Measurements from ENCODE around the gene KRTAP2-3. TPM values are rescaled to one million over a fixed set of nuclear protein-coding genes. Genes with fewer than 3 reads are reported as not detected.
"Not testable (repeated sequence)": the region's sequence is repeated elsewhere in the genome, so short reads cannot be mapped to it uniquely, and the experiment has no call there.

Gene KRTAP2-3, protein sequence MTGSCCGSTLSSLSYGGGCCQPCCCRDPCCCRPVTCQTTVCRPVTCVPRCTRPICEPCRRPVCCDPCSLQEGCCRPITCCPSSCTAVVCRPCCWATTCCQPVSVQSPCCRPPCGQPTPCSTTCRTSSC
- total RNA-seq = 0.45 to 0.91 TPM (median 0.69 TPM) in 3 replicates

DNA sequence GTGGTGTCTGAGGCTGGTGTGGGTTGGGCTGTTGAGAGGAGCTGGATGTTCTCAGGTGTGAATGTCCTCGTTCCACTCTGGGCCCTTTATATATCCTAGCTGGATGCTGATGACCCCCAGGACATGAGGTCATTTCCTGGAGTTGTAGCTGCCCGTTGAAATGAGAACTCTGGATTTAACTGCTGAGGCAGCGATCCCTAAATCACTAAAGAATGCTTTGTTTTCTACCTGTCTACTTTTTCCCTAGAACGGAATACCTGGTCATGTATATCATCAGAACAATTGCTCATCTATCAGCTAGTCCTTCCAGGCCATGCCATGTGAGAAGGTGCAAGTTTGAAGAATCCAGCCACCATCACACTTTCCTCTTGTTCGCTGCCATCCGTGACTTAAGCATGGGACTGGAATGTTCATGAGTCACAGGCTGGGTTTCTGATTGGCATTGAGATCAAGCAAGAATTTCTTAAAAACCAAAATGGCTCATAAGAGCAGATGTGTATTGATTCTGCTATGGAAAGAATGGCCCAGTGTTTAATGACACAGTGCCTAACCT, at the start of gene KRTAP2-3:
KRTAP2-3 (minus strand) TSS at position 63 of the 553 bp plus-strand sequence. CDS start 64 bp downstream, outside the sequence.
- no peak for TF ChIP-seq CTCF (IDR thresholded peaks at IDR 0.05; ENCODE audit: unreplicated experiment)
- Mint-ChIP-seq H3K9me3 (peaks cover 7% of the 10 kb centered on the region), H3K4me3 (no peak within 1 kb of the TSS), H3K4me1 (peaks cover 28% of the 10 kb centered on the region), H3K36me3 (no peaks in the 10 kb centered on the region), H3K27me3 (ENCODE audit: low read depth) (no peaks in the 10 kb centered on the region), H3K27ac (peak within 1 kb of the TSS; percentile 63)
- DNase-seq (ENCODE audit: low spot score in 2 of 2, unreplicated experiment in 2 of 2) = no peak

DNA sequence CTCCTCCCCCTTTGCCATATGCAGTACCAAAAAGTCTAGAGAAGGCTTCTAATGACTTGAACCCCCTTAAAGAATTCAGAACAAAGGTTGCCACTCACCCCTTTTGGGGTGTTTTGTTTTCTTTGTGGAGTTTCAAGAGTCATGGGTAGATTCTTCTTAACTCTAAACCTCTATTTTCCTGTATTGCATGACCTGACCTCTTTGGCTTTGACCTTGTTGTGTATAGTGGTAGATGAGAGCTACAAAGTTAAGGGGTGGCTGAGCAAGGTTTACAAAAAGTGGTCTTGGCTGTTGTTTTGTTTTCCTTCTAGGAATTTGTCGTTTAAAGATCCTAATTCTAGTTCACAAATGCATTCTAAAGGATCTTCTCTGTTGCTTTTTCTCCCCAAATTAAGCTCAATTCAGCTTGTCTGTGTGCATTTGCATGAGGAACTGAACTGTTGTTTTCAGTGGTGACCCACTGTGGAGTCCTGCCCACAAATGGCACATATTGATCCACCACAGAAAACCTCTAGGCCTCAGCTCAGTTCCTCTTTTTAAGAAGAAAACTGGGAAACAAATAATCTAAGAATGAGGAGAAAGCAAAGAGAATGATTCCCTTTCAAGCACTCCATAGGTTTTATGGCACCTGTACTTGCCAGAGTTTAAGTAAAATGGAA, 48.9 kb upstream of the KRTAP2-3 start:
- not testable (repeated sequence) for H3K27me3 Mint-ChIP-seq (ENCODE audit: low read depth); H3K4me3 Mint-ChIP-seq; H3K36me3 Mint-ChIP-seq; H3K27ac Mint-ChIP-seq; DNase-seq (ENCODE audit: low spot score in 2 of 2, unreplicated experiment in 2 of 2)
- Mint-ChIP-seq H3K4me1 (peaks cover 11% of the 10 kb centered on the region), H3K9me3 (peaks cover 23% of the 10 kb centered on the region)

GRCh38 chr17:41107941-41108450, 48.1 kb upstream of the KRTAP2-3 start:
- DNase-seq (ENCODE audit: low spot score in 2 of 2, unreplicated experiment in 2 of 2) = no peak
- Mint-ChIP-seq H3K36me3 (peaks cover 2% of the 10 kb centered on the region), H3K4me1 (peaks cover 17% of the 10 kb centered on the region), H3K4me3 (no peak overlapping the region), H3K9me3 (peaks cover 20% of the 10 kb centered on the region), H3K27ac (no peak overlapping the region), H3K27me3 (ENCODE audit: low read depth) (no peaks in the 10 kb centered on the region)
- no peak for TF ChIP-seq CTCF (IDR thresholded peaks at IDR 0.05; ENCODE audit: unreplicated experiment)

GRCh38 chr17:41105347-41105746, 45.4 kb upstream of the KRTAP2-3 start, which contains the start of gene KRTAP4-9:
Gene KRTAP4-9, plus strand, starts transcription at chr17:41105389. Its CDS starts 0 bp downstream, at chr17:41105389.
- H3K36me3 Mint-ChIP-seq; H3K4me3 Mint-ChIP-seq; DNase-seq (ENCODE audit: low spot score in 2 of 2, unreplicated experiment in 2 of 2); H3K9me3 Mint-ChIP-seq; H3K27ac Mint-ChIP-seq; H3K27me3 Mint-ChIP-seq (ENCODE audit: low read depth): not testable (repeated sequence)
- peaks cover 20% of the 10 kb centered on the region for H3K4me1 Mint-ChIP-seq

DNA sequence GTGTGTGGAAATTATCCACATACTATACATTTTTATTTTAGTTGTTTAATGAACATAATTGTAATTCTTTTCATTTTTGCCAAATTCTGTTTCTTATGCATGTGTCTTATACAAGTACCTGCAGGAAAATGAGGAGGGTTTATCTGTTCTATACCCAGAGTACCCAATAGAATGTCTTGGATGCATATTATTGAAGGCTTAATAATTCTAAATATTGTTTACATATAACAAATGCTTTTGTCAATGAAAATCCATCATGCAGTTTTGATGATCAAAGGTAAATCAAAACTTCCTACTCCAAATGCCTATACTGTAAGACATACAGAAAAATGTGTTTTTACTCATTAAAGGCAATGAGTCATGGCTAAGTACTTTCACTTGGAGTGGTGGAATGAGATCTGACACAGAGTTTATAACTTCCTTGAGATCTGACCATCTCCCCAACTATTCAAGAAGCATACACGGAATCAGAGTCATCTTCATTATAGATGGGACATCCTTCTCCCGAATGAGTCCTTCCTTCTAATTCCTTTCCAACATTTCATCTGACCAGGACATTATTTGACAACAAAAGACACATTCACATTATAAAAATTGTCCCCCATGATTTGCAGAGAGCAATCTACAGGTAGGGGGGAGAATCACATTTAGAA, 44.6 kb upstream of the KRTAP2-3 start:
- DNase-seq (ENCODE audit: low spot score in 2 of 2, unreplicated experiment in 2 of 2); H3K27ac Mint-ChIP-seq; H3K27me3 Mint-ChIP-seq (ENCODE audit: low read depth); H3K9me3 Mint-ChIP-seq; H3K36me3 Mint-ChIP-seq; H3K4me3 Mint-ChIP-seq: not testable (repeated sequence)
- H3K4me1 Mint-ChIP-seq = peaks cover 28% of the 10 kb centered on the region

- Mint-ChIP-seq H3K27me3 (ENCODE audit: low read depth) (no peaks in the 10 kb centered on the region), H3K4me3 (no peak overlapping the region), H3K27ac (peak overlapping the region; percentile 26), H3K4me1 (peaks cover 28% of the 10 kb centered on the region), H3K9me3 (no peaks in the 10 kb centered on the region), H3K36me3 (no peaks in the 10 kb centered on the region)
- no peak for TF ChIP-seq CTCF (IDR thresholded peaks at IDR 0.05; ENCODE audit: unreplicated experiment)
- no peak for DNase-seq (ENCODE audit: low spot score in 2 of 2, unreplicated experiment in 2 of 2)
Observed at GRCh38 chr17:41103896-41104295, 44.0 kb upstream of the KRTAP2-3 start.

Measured in mesothelial cell of epicardium (in vitro differentiated cells).